Ascending aorta (tissue), 2 donors: ENCODE measurements around the gene CA4. TPM values are rescaled to one million over a fixed set of nuclear protein-coding genes. Genes with fewer than 3 reads are reported as not detected.
A peak's percentile ranks its signal among the peaks of the same experiment; 100 is the strongest.
"Not testable (repeated sequence)": the region's sequence is repeated elsewhere in the genome, so short reads cannot be mapped to it uniquely, and the experiment has no call there.

ENCODE experiments used
- DNase-seq, 2 donors: peaks; one replicate each; pipeline ENCODE4 v3.0.0-alpha.2; 2019; ENCODE audit warnings: low spot score in 2 of 2
- H3K27ac ChIP-seq, 2 donors: fragments of 200-600 bp; sonication (generic); one replicate each; pipeline ENCODE4 v1.5.1; 2016 to 2017; ENCODE audit warnings: mild to moderate bottlenecking in 1 of 2
- H3K27me3 ChIP-seq: fragments of 200-600 bp; sonication (generic); one replicate; pipeline ENCODE4 v1.5.1; 2017
- H3K36me3 ChIP-seq, 2 donors: fragments of 200-600 bp; sonication (generic); one replicate each; pipeline ENCODE4 v1.5.1; 2016
- H3K4me1 ChIP-seq, 2 donors: fragments of 200-600 bp; sonication (generic); one replicate each; pipeline ENCODE4 v1.5.1; 2016 to 2017; ENCODE audit warnings: mild to moderate bottlenecking in 1 of 2
- H3K4me3 ChIP-seq, 2 donors: fragments of 200-600 bp; sonication (generic); one replicate each; pipeline ENCODE4 v1.5.1; 2016 to 2017; ENCODE audit warnings: mild to moderate bottlenecking in 1 of 2
- H3K9me3 ChIP-seq, 2 donors: fragments of 200-600 bp; sonication (generic); one replicate each; pipeline ENCODE4 v1.5.1; 2016
- CTCF ChIP-seq, 3 experiments: fragments of 200-600 bp in 2 of 3; fragments of 450-650 bp in 1 of 3; sonication (generic) in 2 of 3; IDR thresholded peaks; one replicate each; pipeline ENCODE4 v1.5.1; 2016 to 2019; ENCODE audit warnings: antibody characterized with exemption in 3 of 3, mild to moderate bottlenecking in 1 of 3, moderate library complexity in 1 of 3
- intact Hi-C: fragments of 100-400 bp; cut with DNase I; formaldehyde crosslinking; loops from one replicate; pipeline ENCODE4 v1.15.1; 2023
- total RNA-seq: library from RNA; depleted of rRNA; stranded (reverse); fragments of >200 nt; gene quantifications from one replicate; pipeline ENCODE4 v1.1.0, GENCODE V29; 2016

The CA4 gene
- total RNA-seq, 1 donor from 2014 or later, result 35.3 TPM

- peaks cover 11 to 25% of the 10 kb centered on the region in 2 donors for H3K36me3 ChIP-seq
- DNase-seq, H3K4me1 ChIP-seq, H3K27ac ChIP-seq, intact Hi-C loops, H3K27me3 ChIP-seq, H3K4me3 ChIP-seq, H3K9me3 ChIP-seq: not testable (repeated sequence)
- TF ChIP-seq CTCF (IDR thresholded peaks at IDR 0.05), result peak in 1 of 3 experiments; percentile 16
These were observed 25.0 kb downstream of the CA4 start for GRCh38 chr17:60174767-60175166.

- H3K4me1 ChIP-seq, H3K27me3 ChIP-seq, H3K9me3 ChIP-seq, intact Hi-C loops, H3K27ac ChIP-seq, DNase-seq, H3K4me3 ChIP-seq: not testable (repeated sequence)
- H3K36me3 ChIP-seq, result peaks cover 14 to 45% of the 10 kb centered on the region in 2 donors
These were observed 27.0 kb downstream of the CA4 start for GRCh38 chr17:60176763-60177162.

GRCh38 chr17:60178180-60178579 is 28.4 kb downstream of the CA4 start:
- H3K4me1 ChIP-seq, H3K9me3 ChIP-seq, H3K4me3 ChIP-seq, DNase-seq, intact Hi-C loops, H3K27me3 ChIP-seq, H3K27ac ChIP-seq: not testable (repeated sequence)
- H3K36me3 ChIP-seq, result peaks cover 23 to 59% of the 10 kb centered on the region in 2 donors

GRCh38 chr17:60180380-60180779 is 30.6 kb downstream of the CA4 start:
- H3K36me3 ChIP-seq, result peaks cover 36 to 81% of the 10 kb centered on the region in 2 donors
- H3K27ac ChIP-seq, H3K4me3 ChIP-seq, intact Hi-C loops, H3K27me3 ChIP-seq, DNase-seq, H3K9me3 ChIP-seq, H3K4me1 ChIP-seq: not testable (repeated sequence)

- H3K27me3 ChIP-seq, DNase-seq, H3K9me3 ChIP-seq, H3K27ac ChIP-seq, H3K4me1 ChIP-seq, H3K4me3 ChIP-seq, intact Hi-C loops: not testable (repeated sequence)
- peaks cover 28 to 68% of the 10 kb centered on the region in 2 donors for H3K36me3 ChIP-seq
These were observed 36.6 kb downstream of the CA4 start for GRCh38 chr17:60186372-60186771.

GRCh38 chr17:60186846-60187745 is 37.3 kb downstream of the CA4 start:
- H3K36me3 ChIP-seq, result peaks cover 36 to 68% of the 10 kb centered on the region in 2 donors
- H3K9me3 ChIP-seq, DNase-seq, H3K27me3 ChIP-seq, intact Hi-C loops, H3K4me3 ChIP-seq, H3K27ac ChIP-seq, H3K4me1 ChIP-seq: not testable (repeated sequence)

- no peak for TF ChIP-seq CTCF (IDR thresholded peaks at IDR 0.05)
- Histone ChIP-seq H3K4me3 (no peak overlapping the region), H3K27me3 (no peaks in the 10 kb centered on the region), H3K4me1 (no peaks in the 10 kb centered on the region), H3K9me3 (no peaks in the 10 kb centered on the region), H3K36me3 (peaks cover 35 to 68% of the 10 kb centered on the region in 2 donors), H3K27ac (no peak overlapping the region)
- no peak for DNase-seq
- intact Hi-C loops, result no loop called here
These were observed 39.0 kb downstream of the CA4 start for GRCh38 chr17:60188759-60189158.

- H3K4me1 ChIP-seq, DNase-seq, H3K27me3 ChIP-seq, H3K4me3 ChIP-seq, H3K9me3 ChIP-seq, H3K27ac ChIP-seq, intact Hi-C loops: not testable (repeated sequence)
- peaks cover 32 to 65% of the 10 kb centered on the region in 2 donors for H3K36me3 ChIP-seq
These were observed 40.3 kb downstream of the CA4 start for GRCh38 chr17:60190032-60190431.

GRCh38 chr17:60193032-60193431 is 43.3 kb downstream of the CA4 start:
- H3K27ac ChIP-seq, H3K4me3 ChIP-seq, H3K4me1 ChIP-seq, intact Hi-C loops, H3K9me3 ChIP-seq, DNase-seq, H3K27me3 ChIP-seq: not testable (repeated sequence)
- H3K36me3 ChIP-seq, result peaks cover 43 to 79% of the 10 kb centered on the region in 2 donors
